Hepatocyte (in vitro differentiated cells): ENCODE results near the gene NKD1.

Source experiments
- EZH2 ChIP-seq: fragments of 200-600 bp; sonication (generic); IDR thresholded peaks from 2 replicates; pipeline ENCODE4 v1.6.1; 2016; ENCODE audit warnings: antibody characterized with exemption, mild to moderate bottlenecking, borderline replicate concordance
- TF ChIP-seq, protein P1 (sequence below): fragments of 200-600 bp; sonication (generic); IDR thresholded peaks from 2 replicates; pipeline ENCODE4 v1.5.1; 2016; ENCODE audit warnings: antibody characterized with exemption, mild to moderate bottlenecking; ENCODE audit not compliant: poor library complexity

DNA sequence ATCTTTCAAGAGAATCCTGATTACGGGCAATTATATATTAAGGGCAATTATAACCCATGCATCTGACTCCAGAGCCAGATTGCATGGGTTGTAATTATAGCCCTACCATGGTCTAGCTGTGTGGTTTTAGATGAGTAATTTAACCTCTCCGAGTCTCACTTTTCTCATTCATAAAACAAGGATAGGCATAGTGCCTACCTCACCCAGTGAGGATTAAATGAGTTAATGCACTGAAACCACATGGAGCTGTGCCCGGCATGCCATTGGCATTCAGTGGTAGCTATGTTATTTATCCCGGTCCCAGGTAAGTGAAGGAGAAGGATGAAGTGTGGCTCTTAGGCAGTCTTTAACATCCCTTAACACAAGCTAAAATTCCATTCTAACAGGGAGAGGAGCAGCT lies 126.6 kb downstream of the NKD1 start:
- TF ChIP-seq, protein P1, sequence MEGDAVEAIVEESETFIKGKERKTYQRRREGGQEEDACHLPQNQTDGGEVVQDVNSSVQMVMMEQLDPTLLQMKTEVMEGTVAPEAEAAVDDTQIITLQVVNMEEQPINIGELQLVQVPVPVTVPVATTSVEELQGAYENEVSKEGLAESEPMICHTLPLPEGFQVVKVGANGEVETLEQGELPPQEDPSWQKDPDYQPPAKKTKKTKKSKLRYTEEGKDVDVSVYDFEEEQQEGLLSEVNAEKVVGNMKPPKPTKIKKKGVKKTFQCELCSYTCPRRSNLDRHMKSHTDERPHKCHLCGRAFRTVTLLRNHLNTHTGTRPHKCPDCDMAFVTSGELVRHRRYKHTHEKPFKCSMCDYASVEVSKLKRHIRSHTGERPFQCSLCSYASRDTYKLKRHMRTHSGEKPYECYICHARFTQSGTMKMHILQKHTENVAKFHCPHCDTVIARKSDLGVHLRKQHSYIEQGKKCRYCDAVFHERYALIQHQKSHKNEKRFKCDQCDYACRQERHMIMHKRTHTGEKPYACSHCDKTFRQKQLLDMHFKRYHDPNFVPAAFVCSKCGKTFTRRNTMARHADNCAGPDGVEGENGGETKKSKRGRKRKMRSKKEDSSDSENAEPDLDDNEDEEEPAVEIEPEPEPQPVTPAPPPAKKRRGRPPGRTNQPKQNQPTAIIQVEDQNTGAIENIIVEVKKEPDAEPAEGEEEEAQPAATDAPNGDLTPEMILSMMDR: no peak
- TF ChIP-seq EZH2: no peak
